Activated CD8-positive, alpha-beta T cell treated with anti-CD3 and anti-CD28 coated beads for 36 hours (primary cell): ENCODE data around the gene GSTM2. TPM values are rescaled to one million over a fixed set of nuclear protein-coding genes. Genes with fewer than 3 reads are reported as not detected.

ENCODE experiments used
- ATAC-seq: fragments of 200-7000 bp; cut with Tn5 transposase; one replicate; pipeline ENCODE4 v1.10.0; 2021; ENCODE audit warnings: mild to moderate bottlenecking, moderate library complexity
- CTCF ChIA-PET: fragments of 350-600 bp; sonication (Branson Sonifier 250); formaldehyde crosslinking; loops from one replicate; lab custom pipeline; 2021; ENCODE audit warnings: antibody characterized with exemption; lab: Charles Lee
- POLR2A ChIA-PET: fragments of 350-600 bp; sonication (Branson Sonifier 250); formaldehyde crosslinking; loops from one replicate; lab custom pipeline; 2021; ENCODE audit warnings: antibody characterized with exemption; lab: Charles Lee
- DNase-seq: peaks from one replicate; pipeline ENCODE4 v3.0.0-alpha.2; 2020
- H3K27ac Mint-ChIP-seq: one replicate; pipeline ENCODE4 v1.8.0; 2021; ENCODE audit warnings: mild to moderate bottlenecking, mixed read lengths
- H3K27me3 Mint-ChIP-seq: one replicate; pipeline ENCODE4 v1.8.0; 2021; ENCODE audit warnings: mixed read lengths
- H3K36me3 Mint-ChIP-seq: one replicate; pipeline ENCODE4 v1.8.0; 2021; ENCODE audit warnings: low read depth, mixed read lengths
- H3K4me1 Mint-ChIP-seq: one replicate; pipeline ENCODE4 v1.8.0; 2021; ENCODE audit warnings: low read depth, mixed read lengths
- H3K4me3 Mint-ChIP-seq: one replicate; pipeline ENCODE4 v1.8.0; 2021; ENCODE audit warnings: mild to moderate bottlenecking, moderate library complexity, mixed read lengths
- H3K9me3 Mint-ChIP-seq: one replicate; pipeline ENCODE4 v1.8.0; 2021; ENCODE audit warnings: mixed read lengths
- intact Hi-C: fragments of 100-400 bp; cut with micrococcal nuclease; formaldehyde crosslinking; loops from one replicate; pipeline ENCODE4 v1.10.0; 2022
- total RNA-seq, 2 experiments: library from RNA; stranded (reverse); gene quantifications; one replicate each; pipeline ENCODE4 v1.2.3, GENCODE V29; 2021
- TF ChIP-seq, protein P1 (sequence below): fragments of 200-600 bp; IDR thresholded peaks from one replicate; pipeline ENCODE4 v1.8.0; 2022; ENCODE audit warnings: antibody characterized with exemption, mild to moderate bottlenecking

The GSTM2 gene
- total RNA-seq, 2 experiments from 2014 or later, result 13.6 to 16.2 TPM

- TF ChIP-seq, protein P1, sequence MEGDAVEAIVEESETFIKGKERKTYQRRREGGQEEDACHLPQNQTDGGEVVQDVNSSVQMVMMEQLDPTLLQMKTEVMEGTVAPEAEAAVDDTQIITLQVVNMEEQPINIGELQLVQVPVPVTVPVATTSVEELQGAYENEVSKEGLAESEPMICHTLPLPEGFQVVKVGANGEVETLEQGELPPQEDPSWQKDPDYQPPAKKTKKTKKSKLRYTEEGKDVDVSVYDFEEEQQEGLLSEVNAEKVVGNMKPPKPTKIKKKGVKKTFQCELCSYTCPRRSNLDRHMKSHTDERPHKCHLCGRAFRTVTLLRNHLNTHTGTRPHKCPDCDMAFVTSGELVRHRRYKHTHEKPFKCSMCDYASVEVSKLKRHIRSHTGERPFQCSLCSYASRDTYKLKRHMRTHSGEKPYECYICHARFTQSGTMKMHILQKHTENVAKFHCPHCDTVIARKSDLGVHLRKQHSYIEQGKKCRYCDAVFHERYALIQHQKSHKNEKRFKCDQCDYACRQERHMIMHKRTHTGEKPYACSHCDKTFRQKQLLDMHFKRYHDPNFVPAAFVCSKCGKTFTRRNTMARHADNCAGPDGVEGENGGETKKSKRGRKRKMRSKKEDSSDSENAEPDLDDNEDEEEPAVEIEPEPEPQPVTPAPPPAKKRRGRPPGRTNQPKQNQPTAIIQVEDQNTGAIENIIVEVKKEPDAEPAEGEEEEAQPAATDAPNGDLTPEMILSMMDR, result no peak
- Mint-ChIP-seq H3K4me1 (peaks cover 14% of the 10 kb centered on the region), H3K27me3 (no peaks in the 10 kb centered on the region), H3K36me3 (no peaks in the 10 kb centered on the region), H3K27ac (no peak overlapping the region), H3K9me3 (no peaks in the 10 kb centered on the region), H3K4me3 (no peak overlapping the region)
- DNase-seq, result no peak
- CTCF ChIA-PET, result interaction anchor here (1.1 to 18.5 kb wide), 10 partner anchors 7 to 347 kb away, joined by 3 to 294 read pairs (median 48); partner anchors contain the start of genes AHCYL1, AMPD2, GNAI3 and GPR61
- no peak for ATAC-seq
- intact Hi-C loops, result no loop called here
- POLR2A ChIA-PET, result interaction anchor here (0.7 to 1.8 kb wide), 3 partner anchors 9 to 25 kb away, joined by 4 to 5 read pairs (median 4); no protein-coding TSS in a partner anchor
Measured at GRCh38 chr1:109637446-109637845, 30.4 kb upstream of the GSTM2 start.

DNA sequence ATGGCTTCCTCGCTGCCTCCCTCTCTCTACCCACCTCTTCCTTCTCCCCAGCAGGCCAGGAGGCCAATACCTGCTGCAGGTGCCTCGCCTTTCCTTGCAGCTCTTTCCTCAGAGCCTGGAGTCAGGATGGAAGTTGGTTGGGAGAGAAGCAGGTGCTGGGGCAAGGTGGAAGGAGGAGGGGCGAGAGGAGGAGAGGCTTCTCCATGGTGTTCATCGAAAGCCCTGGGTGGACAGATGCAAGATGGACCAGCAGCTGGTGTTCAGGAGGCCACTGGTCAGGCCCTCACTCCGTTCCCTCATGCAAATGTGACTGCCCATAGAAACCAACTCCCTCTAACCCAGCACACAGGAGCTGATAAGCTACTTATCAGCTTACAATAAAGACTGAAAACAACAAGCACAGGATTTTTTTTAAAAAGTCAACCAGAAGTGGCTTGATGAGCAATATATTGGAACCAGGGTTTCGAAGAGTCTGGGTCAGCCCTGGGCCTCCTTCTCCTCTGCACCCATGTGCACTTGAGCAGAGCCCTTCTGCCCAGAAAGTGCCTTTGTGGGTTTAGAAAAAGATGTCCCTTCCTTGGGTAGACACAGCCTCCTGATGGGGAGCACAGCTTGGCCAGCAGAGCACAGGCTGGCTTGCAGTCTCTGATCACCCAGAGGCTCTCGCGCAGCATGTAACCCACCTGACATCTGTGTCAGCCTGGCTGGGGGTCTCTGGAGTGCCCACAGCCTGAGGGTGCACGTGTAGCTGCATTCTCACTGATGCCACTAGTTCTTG lies 28.6 kb upstream of the GSTM2 start:
- H3K4me3 Mint-ChIP-seq, result no peak overlapping the region
- no peak overlapping the region for H3K27ac Mint-ChIP-seq
- H3K27me3 Mint-ChIP-seq, result no peaks in the 10 kb centered on the region
- POLR2A ChIA-PET, result interaction anchor here (0.6 to 1.7 kb wide), 6 partner anchors 12 to 345 kb away, joined by 3 to 4 read pairs (median 4); partner anchors contain the start of genes AHCYL1, AMPD2 and GNAT2
- TF ChIP-seq, protein P1, result no peak
- intact Hi-C loops, result no loop called here
- H3K36me3 Mint-ChIP-seq, result no peaks in the 10 kb centered on the region
- ATAC-seq (no peak), DNase-seq (no peak)
- peaks cover 18% of the 10 kb centered on the region for H3K4me1 Mint-ChIP-seq
- no peaks in the 10 kb centered on the region for H3K9me3 Mint-ChIP-seq
- CTCF ChIA-PET, result interaction anchor here (0.6 to 18.5 kb wide), 57 partner anchors 9 to 421 kb away, joined by 3 to 294 read pairs (median 9); partner anchors contain the start of genes AHCYL1, AMPD2, GNAI3 and GNAT2

DNA sequence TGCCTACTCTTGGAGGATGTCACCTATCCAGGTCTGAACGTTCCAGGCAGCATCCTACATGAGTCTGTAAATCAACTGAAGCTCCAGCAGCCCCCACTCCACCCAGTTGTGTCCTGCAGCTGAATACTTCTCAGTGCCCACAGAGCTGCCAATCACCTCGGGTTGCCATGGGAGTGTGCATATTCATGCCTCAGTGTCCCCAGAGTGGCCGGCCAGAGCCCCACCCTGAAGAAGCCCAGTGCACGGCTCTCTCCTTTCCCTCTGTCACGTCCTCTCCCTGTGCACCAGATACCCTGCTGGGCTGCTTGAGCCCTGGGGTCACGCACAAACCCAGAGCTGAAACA lies 28.0 kb upstream of the GSTM2 start:
- Mint-ChIP-seq H3K27ac (no peak overlapping the region), H3K4me3 (no peak overlapping the region), H3K4me1 (peaks cover 12% of the 10 kb centered on the region), H3K9me3 (no peaks in the 10 kb centered on the region), H3K27me3 (no peaks in the 10 kb centered on the region), H3K36me3 (no peaks in the 10 kb centered on the region)
- ChIA-PET CTCF (interaction anchor here (0.6 to 18.5 kb wide), 77 partner anchors 10 to 421 kb away, joined by 3 to 294 read pairs (median 6); partner anchors contain the start of genes AHCYL1, AMPD2, CSF1 and GNAI3), POLR2A (interaction anchor here (0.6 to 1.7 kb wide), 6 partner anchors 11 to 344 kb away, joined by 3 to 4 read pairs (median 4); partner anchors contain the start of genes AHCYL1, AMPD2, GNAT2 and GSTM1)
- intact Hi-C loops, result loop anchor here (5.0 kb wide), 2 partner anchors 93 to 342 kb away; partner anchors contain the start of genes AHCYL1 and GNAI3
- ATAC-seq (peak; percentile 2), DNase-seq (no peak)
- TF ChIP-seq, protein P1, result no peak

- DNase-seq (peak; percentile 97), ATAC-seq (peak; percentile 82)
- ChIA-PET POLR2A (interaction anchor here (0.6 to 1.7 kb wide), 6 partner anchors 11 to 343 kb away, joined by 3 to 4 read pairs (median 3); partner anchors contain the start of genes AHCYL1, AMPD2, GNAT2 and GSTM1), CTCF (interaction anchor here (0.6 to 18.5 kb wide), 80 partner anchors 10 to 420 kb away, joined by 3 to 294 read pairs (median 6); partner anchors contain the start of genes AHCYL1, AMPD2, CSF1 and GNAI3)
- no peak overlapping the region for H3K4me3 Mint-ChIP-seq
- H3K9me3 Mint-ChIP-seq, result no peaks in the 10 kb centered on the region
- H3K36me3 Mint-ChIP-seq, result no peaks in the 10 kb centered on the region
- TF ChIP-seq, protein P1, result peak; percentile 93
- peaks cover 8% of the 10 kb centered on the region for H3K4me1 Mint-ChIP-seq
- no peak overlapping the region for H3K27ac Mint-ChIP-seq
- intact Hi-C loops, result loop anchor here (5.0 kb wide), 2 partner anchors 93 to 342 kb away; partner anchors contain the start of genes AHCYL1 and GNAI3
- no peaks in the 10 kb centered on the region for H3K27me3 Mint-ChIP-seq
Measured at GRCh38 chr1:109640285-109640865, 27.5 kb upstream of the GSTM2 start.
